ENCODE data around the gene RNF208. TPM values are rescaled to one million over a fixed set of nuclear protein-coding genes. Genes with fewer than 3 reads are reported as not detected.
A peak's percentile ranks its signal among the peaks of the same experiment; 100 is the strongest.
"Not testable (repeated sequence)": the region's sequence is repeated elsewhere in the genome, so short reads cannot be mapped to it uniquely, and the experiment has no call there.

Gene RNF208
- total RNA-seq, 1 donor from 2014 or later = 1.4 TPM

- no peak for DNase-seq
These were observed 30.8 kb upstream of the RNF208 start for GRCh38 chr9:137252555-137253506.

GRCh38 chr9:137251490-137252268 lies 29.6 kb upstream of the RNF208 start:
- DNase-seq = no peak

- DNase-seq = no peak
These were observed 29.1 kb upstream of the RNF208 start, which contains the start of gene STPG3 for GRCh38 chr9:137251194-137251461. STPG3 (plus strand) TSS chr9:137251286; CDS start chr9:137251287, 1 bp downstream.

GRCh38 chr9:137250329-137251193 lies 28.5 kb upstream of the RNF208 start:
- DNase-seq = no peak

- DNase-seq = no peak
These were observed 25.8 kb upstream of the RNF208 start for GRCh38 chr9:137247916-137248175.

GRCh38 chr9:137247135-137247915 lies 25.3 kb upstream of the RNF208 start:
- no peak for DNase-seq

GRCh38 chr9:137245450-137246421 lies 23.7 kb upstream of the RNF208 start:
- DNase-seq = no peak

- DNase-seq = no peak
These were observed 22.7 kb upstream of the RNF208 start for GRCh38 chr9:137244486-137245449.

GRCh38 chr9:137243626-137244485 lies 21.8 kb upstream of the RNF208 start:
- no peak for DNase-seq

GRCh38 chr9:137243266-137243625 lies 21.2 kb upstream of the RNF208 start:
- DNase-seq = not testable (repeated sequence)

- DNase-seq = no peak
These were observed 20.5 kb upstream of the RNF208 start for GRCh38 chr9:137242269-137243203.

- DNase-seq = no peak
These were observed 19.6 kb upstream of the RNF208 start for GRCh38 chr9:137241490-137242268.

GRCh38 chr9:137240841-137241489 lies 18.9 kb upstream of the RNF208 start, which contains the start of gene TUBB4B:
TUBB4B (plus strand) TSS chr9:137241287; CDS start chr9:137241361, 74 bp downstream.
- peak; percentile 98 for DNase-seq

GRCh38 chr9:137240318-137240840 lies 18.3 kb upstream of the RNF208 start:
- peak; percentile 67 for DNase-seq

- DNase-seq = not testable (repeated sequence)
These were observed 17.6 kb upstream of the RNF208 start for GRCh38 chr9:137239541-137240200.
